Neural cell (in vitro differentiated cells): ENCODE data around the gene MASP2. TPM values are rescaled to one million over a fixed set of nuclear protein-coding genes. Genes with fewer than 3 reads are reported as not detected.

Experiments used
- H2AFZ ChIP-seq: fragments of 200-600, 300-800 bp; sonication (generic), shearing (Covaris generic); 2 replicates; pipeline ENCODE4 v1.6.0; 2014; ENCODE audit warnings: low read depth, mild to moderate bottlenecking, antibody characterized with exemption, low read length, moderate library complexity
- H3F3A ChIP-seq: fragments of 200-600 bp; shearing (Covaris generic); 2 replicates; pipeline ENCODE4 v1.6.1; 2016; ENCODE audit warnings: mild to moderate bottlenecking, moderate library complexity, mixed read lengths, antibody characterized with exemption, low read length; ENCODE audit not compliant: insufficient read depth, poor library complexity, severe bottlenecking
- H3K27ac ChIP-seq: fragments of 200-600, 300-800 bp; sonication (generic), shearing (Covaris generic); 2 replicates; pipeline ENCODE4 v1.5.1; 2014; ENCODE audit warnings: mild to moderate bottlenecking, low read length, moderate library complexity
- H3K27me3 ChIP-seq: fragments of 300-800, 200-600 bp; sonication (generic), shearing (Covaris generic); 2 replicates; pipeline ENCODE4 v1.6.0; 2014; ENCODE audit warnings: mild to moderate bottlenecking, low read depth, low read length, moderate library complexity; ENCODE audit not compliant: insufficient read depth
- H3K36me3 ChIP-seq: fragments of 300-800, 200-600 bp; sonication (generic), shearing (Covaris generic); 2 replicates; pipeline ENCODE4 v1.5.1; 2014; ENCODE audit warnings: mild to moderate bottlenecking, antibody characterized with exemption, low read length, moderate library complexity; ENCODE audit not compliant: insufficient read depth
- H3K4me2 ChIP-seq: fragments of 300-800, 200-600 bp; sonication (generic), shearing (Covaris generic); 2 replicates; pipeline ENCODE4 v1.6.0; 2014; ENCODE audit warnings: mild to moderate bottlenecking, low read length
- H3K4me3 ChIP-seq: fragments of 300-800, 200-600 bp; sonication (generic), shearing (Covaris generic); 2 replicates; pipeline ENCODE4 v1.5.1; 2014; ENCODE audit warnings: mild to moderate bottlenecking, low read length, moderate library complexity
- H3K79me2 ChIP-seq: fragments of 200-600 bp; shearing (Covaris generic); replicated peaks from 2 replicates; pipeline ENCODE4 v1.6.0; 2014; ENCODE audit warnings: mild to moderate bottlenecking, low read length, moderate library complexity; ENCODE audit not compliant: insufficient read depth
- H3K9ac ChIP-seq: fragments of 300-800, 200-600 bp; sonication (generic), shearing (Covaris generic); 2 replicates; pipeline ENCODE4 v1.6.1; 2016; ENCODE audit warnings: mild to moderate bottlenecking, low read length, mixed read lengths
- H3K9me2 ChIP-seq: fragments of 200-600 bp; shearing (Covaris generic); 2 replicates; pipeline ENCODE4 v1.6.1; 2016; ENCODE audit warnings: mild to moderate bottlenecking, low read length, mixed read lengths; ENCODE audit not compliant: insufficient read depth
- H3K9me3 ChIP-seq: fragments of 200-600, 300-800 bp; sonication (generic), shearing (Covaris generic); 2 replicates; pipeline ENCODE4 v1.6.1; 2016; ENCODE audit warnings: mild to moderate bottlenecking, mixed run types, low read length, moderate library complexity, mixed read lengths
- H4K20me1 ChIP-seq: fragments of 200-600 bp; shearing (Covaris generic); 2 replicates; pipeline ENCODE4 v1.6.1; 2016; ENCODE audit warnings: mild to moderate bottlenecking, mixed run types; ENCODE audit not compliant: insufficient read depth
- EP300 ChIP-seq: fragments of 450-650 bp; conservative IDR thresholded peaks from 2 replicates; pipeline ENCODE4 v1.6.1; 2014; ENCODE audit warnings: antibody characterized with exemption, mild to moderate bottlenecking, moderate library complexity; ENCODE audit not compliant: poor library complexity, severe bottlenecking
- EZH2 ChIP-seq: fragments of 200-600, 300-800 bp; shearing (Covaris generic), sonication (generic); IDR thresholded peaks from 2 replicates; pipeline ENCODE4 v1.6.1; 2014; ENCODE audit warnings: antibody characterized with exemption, low read length, borderline replicate concordance, mild to moderate bottlenecking; ENCODE audit not compliant: insufficient read depth, poor library complexity, severe bottlenecking
- MXI1 ChIP-seq: fragments of 450-650 bp; conservative IDR thresholded peaks from 2 replicates; pipeline ENCODE4 v1.6.1; 2014; ENCODE audit warnings: antibody characterized with exemption, mild to moderate bottlenecking; ENCODE audit not compliant: poor library complexity, severe bottlenecking
- POLR2AphosphoS5 ChIP-seq: IDR thresholded peaks from 2 replicates; pipeline ENCODE4 v1.6.1; 2012
- RAD21 ChIP-seq: fragments of 450-650 bp; conservative IDR thresholded peaks from 2 replicates; pipeline ENCODE4 v1.6.1; 2014; ENCODE audit warnings: antibody characterized with exemption, mild to moderate bottlenecking, moderate library complexity
- SMC3 ChIP-seq: fragments of 450-650 bp; conservative IDR thresholded peaks from 2 replicates; pipeline ENCODE4 v1.6.1; 2014; ENCODE audit warnings: antibody characterized with exemption, mild to moderate bottlenecking, moderate library complexity; ENCODE audit not compliant: poor library complexity
- polyA plus RNA-seq: library from polyadenylated mRNA; depleted of rRNA; stranded (reverse); fragments of >200 nt; gene quantifications from 2 replicates; pipeline ENCODE4 v1.2.3, GENCODE V29; 2014
- TF ChIP-seq, protein P1 (sequence below): IDR thresholded peaks from 2 replicates; pipeline ENCODE4 v1.6.1; 2012; ENCODE audit warnings: borderline replicate concordance
- TF ChIP-seq, protein P2 (sequence below): fragments of 450-650 bp; IDR thresholded peaks from 2 replicates; pipeline ENCODE4 v1.5.1; 2014; ENCODE audit warnings: antibody characterized with exemption, mild to moderate bottlenecking, moderate library complexity; ENCODE audit not compliant: poor library complexity, severe bottlenecking

The MASP2 gene
- polyA plus RNA-seq, 1 donor from 2014 or later = not detected

DNA sequence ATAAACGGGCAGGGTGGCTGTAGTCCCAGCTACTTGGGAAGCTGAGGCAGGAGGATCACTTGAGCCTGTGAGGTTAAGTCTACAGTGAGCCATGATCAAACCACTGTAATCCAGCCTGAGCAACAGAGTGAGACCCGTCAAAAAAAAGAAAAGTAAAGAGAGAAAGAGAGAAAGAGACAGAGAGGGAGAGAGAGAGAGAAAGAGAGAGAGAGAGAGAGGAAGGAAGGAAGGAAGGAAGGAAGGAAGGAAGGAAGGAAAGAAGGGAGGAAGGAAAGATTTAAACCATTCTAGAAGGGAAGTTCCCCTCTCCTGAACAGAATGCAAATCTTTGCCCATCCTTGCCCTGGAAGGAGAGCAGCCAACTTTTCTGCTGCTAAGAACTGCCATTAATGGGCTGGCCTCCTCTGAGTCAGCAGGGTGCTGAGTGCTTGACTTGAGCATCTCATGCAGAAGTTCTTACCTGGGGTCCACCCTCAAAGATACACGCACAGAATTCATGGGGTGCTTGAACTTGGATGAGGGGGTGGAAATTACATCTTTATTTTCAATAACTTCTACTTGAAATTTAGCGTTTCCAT is 59.1 kb downstream of the MASP2 start:
- TF ChIP-seq, protein P1, sequence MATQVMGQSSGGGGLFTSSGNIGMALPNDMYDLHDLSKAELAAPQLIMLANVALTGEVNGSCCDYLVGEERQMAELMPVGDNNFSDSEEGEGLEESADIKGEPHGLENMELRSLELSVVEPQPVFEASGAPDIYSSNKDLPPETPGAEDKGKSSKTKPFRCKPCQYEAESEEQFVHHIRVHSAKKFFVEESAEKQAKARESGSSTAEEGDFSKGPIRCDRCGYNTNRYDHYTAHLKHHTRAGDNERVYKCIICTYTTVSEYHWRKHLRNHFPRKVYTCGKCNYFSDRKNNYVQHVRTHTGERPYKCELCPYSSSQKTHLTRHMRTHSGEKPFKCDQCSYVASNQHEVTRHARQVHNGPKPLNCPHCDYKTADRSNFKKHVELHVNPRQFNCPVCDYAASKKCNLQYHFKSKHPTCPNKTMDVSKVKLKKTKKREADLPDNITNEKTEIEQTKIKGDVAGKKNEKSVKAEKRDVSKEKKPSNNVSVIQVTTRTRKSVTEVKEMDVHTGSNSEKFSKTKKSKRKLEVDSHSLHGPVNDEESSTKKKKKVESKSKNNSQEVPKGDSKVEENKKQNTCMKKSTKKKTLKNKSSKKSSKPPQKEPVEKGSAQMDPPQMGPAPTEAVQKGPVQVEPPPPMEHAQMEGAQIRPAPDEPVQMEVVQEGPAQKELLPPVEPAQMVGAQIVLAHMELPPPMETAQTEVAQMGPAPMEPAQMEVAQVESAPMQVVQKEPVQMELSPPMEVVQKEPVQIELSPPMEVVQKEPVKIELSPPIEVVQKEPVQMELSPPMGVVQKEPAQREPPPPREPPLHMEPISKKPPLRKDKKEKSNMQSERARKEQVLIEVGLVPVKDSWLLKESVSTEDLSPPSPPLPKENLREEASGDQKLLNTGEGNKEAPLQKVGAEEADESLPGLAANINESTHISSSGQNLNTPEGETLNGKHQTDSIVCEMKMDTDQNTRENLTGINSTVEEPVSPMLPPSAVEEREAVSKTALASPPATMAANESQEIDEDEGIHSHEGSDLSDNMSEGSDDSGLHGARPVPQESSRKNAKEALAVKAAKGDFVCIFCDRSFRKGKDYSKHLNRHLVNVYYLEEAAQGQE = no peak
- TF ChIP-seq EZH2 = no peak
- TF ChIP-seq SMC3 = no peak
- TF ChIP-seq RAD21 = no peak
- H3K9me3 ChIP-seq = no peaks in the 10 kb centered on the region
- no peaks in the 10 kb centered on the region for H4K20me1 ChIP-seq
- no peak overlapping the region for H3K27ac ChIP-seq
- no peak overlapping the region for H3K9ac ChIP-seq
- H3K27me3 ChIP-seq = no peaks in the 10 kb centered on the region
- no peaks in the 10 kb centered on the region for H3K36me3 ChIP-seq
- no peak overlapping the region for H3K4me3 ChIP-seq
- H3K9me2 ChIP-seq = no peaks in the 10 kb centered on the region
- no peaks in the 10 kb centered on the region for H3F3A ChIP-seq
- no peak overlapping the region for H3K4me2 ChIP-seq
- no peaks in the 10 kb centered on the region for H3K79me2 ChIP-seq
- no peak overlapping the region for H2AFZ ChIP-seq

GRCh38 chr1:10986525-10986890 is 60.5 kb downstream of the MASP2 start:
- H3K9me2 ChIP-seq = no peaks in the 10 kb centered on the region
- H3K9ac ChIP-seq = no peak overlapping the region
- TF ChIP-seq MXI1 = no peak
- TF ChIP-seq, protein P2, sequence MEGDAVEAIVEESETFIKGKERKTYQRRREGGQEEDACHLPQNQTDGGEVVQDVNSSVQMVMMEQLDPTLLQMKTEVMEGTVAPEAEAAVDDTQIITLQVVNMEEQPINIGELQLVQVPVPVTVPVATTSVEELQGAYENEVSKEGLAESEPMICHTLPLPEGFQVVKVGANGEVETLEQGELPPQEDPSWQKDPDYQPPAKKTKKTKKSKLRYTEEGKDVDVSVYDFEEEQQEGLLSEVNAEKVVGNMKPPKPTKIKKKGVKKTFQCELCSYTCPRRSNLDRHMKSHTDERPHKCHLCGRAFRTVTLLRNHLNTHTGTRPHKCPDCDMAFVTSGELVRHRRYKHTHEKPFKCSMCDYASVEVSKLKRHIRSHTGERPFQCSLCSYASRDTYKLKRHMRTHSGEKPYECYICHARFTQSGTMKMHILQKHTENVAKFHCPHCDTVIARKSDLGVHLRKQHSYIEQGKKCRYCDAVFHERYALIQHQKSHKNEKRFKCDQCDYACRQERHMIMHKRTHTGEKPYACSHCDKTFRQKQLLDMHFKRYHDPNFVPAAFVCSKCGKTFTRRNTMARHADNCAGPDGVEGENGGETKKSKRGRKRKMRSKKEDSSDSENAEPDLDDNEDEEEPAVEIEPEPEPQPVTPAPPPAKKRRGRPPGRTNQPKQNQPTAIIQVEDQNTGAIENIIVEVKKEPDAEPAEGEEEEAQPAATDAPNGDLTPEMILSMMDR = no peak
- H3K9me3 ChIP-seq = no peaks in the 10 kb centered on the region
- no peak overlapping the region for H2AFZ ChIP-seq
- H3K79me2 ChIP-seq = no peaks in the 10 kb centered on the region
- H3K36me3 ChIP-seq = no peaks in the 10 kb centered on the region
- H3K27ac ChIP-seq = no peak overlapping the region
- H3K4me2 ChIP-seq = no peak overlapping the region
- no peaks in the 10 kb centered on the region for H4K20me1 ChIP-seq
- H3K4me3 ChIP-seq = no peak overlapping the region
- no peaks in the 10 kb centered on the region for H3K27me3 ChIP-seq
- H3F3A ChIP-seq = no peaks in the 10 kb centered on the region

- H4K20me1 ChIP-seq = no peaks in the 10 kb centered on the region
- H2AFZ ChIP-seq = no peak overlapping the region
- no peaks in the 10 kb centered on the region for H3F3A ChIP-seq
- H3K27me3 ChIP-seq = no peaks in the 10 kb centered on the region
- no peak overlapping the region for H3K9ac ChIP-seq
- no peaks in the 10 kb centered on the region for H3K9me3 ChIP-seq
- no peaks in the 10 kb centered on the region for H3K9me2 ChIP-seq
- no peak overlapping the region for H3K4me2 ChIP-seq
- no peaks in the 10 kb centered on the region for H3K79me2 ChIP-seq
- H3K36me3 ChIP-seq = no peaks in the 10 kb centered on the region
- H3K27ac ChIP-seq = no peak overlapping the region
- H3K4me3 ChIP-seq = no peak overlapping the region
- TF ChIP-seq MXI1 (no peak), EP300 (no peak), RAD21 (no peak), EZH2 (no peak), SMC3 (no peak), POLR2AphosphoS5 (no peak)
- TF ChIP-seq, protein P2 = no peak
- TF ChIP-seq, protein P1 = no peak
Observed at GRCh38 chr1:10980841-10981727, 66.0 kb downstream of the MASP2 start.
